Kidney epithelial cell (primary cell): ENCODE results near the gene DTNA. TPM values are rescaled to one million over a fixed set of nuclear protein-coding genes. Genes with fewer than 3 reads are reported as not detected.

Experiments
- DNase-seq: peaks from one replicate; pipeline ENCODE4 v3.0.0-alpha.2; 2010; ENCODE audit warnings: low read depth
- H3K27me3 ChIP-seq: 2 replicates; pipeline ENCODE4 v1.6.0; 2011; ENCODE audit warnings: low read length; ENCODE audit not compliant: control insufficient read depth, insufficient read depth
- H3K36me3 ChIP-seq: 2 replicates; pipeline ENCODE4 v1.5.1; 2011; ENCODE audit warnings: low read length; ENCODE audit not compliant: control insufficient read depth, insufficient read depth
- H3K4me3 ChIP-seq: 2 replicates; pipeline ENCODE4 v1.5.1; 2011; ENCODE audit warnings: low read depth, mild to moderate bottlenecking, control low read depth, low read length
- CTCF ChIP-seq: IDR thresholded peaks from 2 replicates; pipeline ENCODE4 v1.5.1; 2011; ENCODE audit warnings: mild to moderate bottlenecking, moderate library complexity, low read length, control low read depth, inconsistent platforms; ENCODE audit not compliant: insufficient read depth, poor library complexity, severe bottlenecking
- total RNA-seq: library from RNA; depleted of rRNA; stranded (reverse); fragments of >200 nt; gene quantifications from 2 replicates; pipeline ENCODE4 v1.2.3, GENCODE V29; 2015

Gene DTNA
- total RNA-seq, 1 donor from 2014 or later: 19.3 TPM

GRCh38 chr18:34835466-34835865, 125.4 kb downstream of the DTNA start:
- H3K36me3 ChIP-seq: no peaks in the 10 kb centered on the region
- DNase-seq: no peak
- no peak for TF ChIP-seq CTCF

GRCh38 chr18:34837769-34838272, 127.7 kb downstream of the DTNA start:
- no peak for DNase-seq
- TF ChIP-seq CTCF: no peak
- Histone ChIP-seq H3K36me3 (no peaks in the 10 kb centered on the region), H3K4me3 (no peak overlapping the region), H3K27me3 (no peaks in the 10 kb centered on the region)

More at GRCh38 chr18:34835466-34835865, 125.4 kb downstream of the DTNA start:
- no peaks in the 10 kb centered on the region for H3K27me3 ChIP-seq
- H3K4me3 ChIP-seq: no peak overlapping the region

- TF ChIP-seq CTCF: no peak
- DNase-seq: no peak
- Histone ChIP-seq H3K4me3 (no peak overlapping the region), H3K27me3 (no peaks in the 10 kb centered on the region), H3K36me3 (no peaks in the 10 kb centered on the region)
Observed at GRCh38 chr18:34838669-34839068, 128.6 kb downstream of the DTNA start.

- H3K36me3 ChIP-seq: no peaks in the 10 kb centered on the region
- no peak for DNase-seq
- H3K4me3 ChIP-seq: no peak overlapping the region
- H3K27me3 ChIP-seq: no peaks in the 10 kb centered on the region
- no peak for TF ChIP-seq CTCF
Observed at GRCh38 chr18:34840256-34840826, 130.2 kb downstream of the DTNA start.

- H3K27me3 ChIP-seq: no peaks in the 10 kb centered on the region
- no peak for TF ChIP-seq CTCF
- no peaks in the 10 kb centered on the region for H3K36me3 ChIP-seq
- DNase-seq: no peak
- H3K4me3 ChIP-seq: no peak overlapping the region
Observed at GRCh38 chr18:34841891-34842290, 131.8 kb downstream of the DTNA start.

- TF ChIP-seq CTCF: no peak
- no peak for DNase-seq
- Histone ChIP-seq H3K4me3 (no peak overlapping the region), H3K27me3 (no peaks in the 10 kb centered on the region), H3K36me3 (no peaks in the 10 kb centered on the region)
Observed at GRCh38 chr18:34844072-34844471, 134.0 kb downstream of the DTNA start.
